Neural crest cell (in vitro differentiated cells): ENCODE data around the gene IST1. TPM values are rescaled to one million over a fixed set of nuclear protein-coding genes. Genes with fewer than 3 reads are reported as not detected.

Experiments used
- DNase-seq: peaks from one replicate; pipeline ENCODE4 v3.0.0; 2021; ENCODE audit warnings: low read depth, mixed read lengths, low spot score
- H3K27ac Mint-ChIP-seq: one replicate; pipeline ENCODE4 v1.8.0; 2021; ENCODE audit warnings: mild to moderate bottlenecking, mixed read lengths; ENCODE audit not compliant: unreplicated experiment
- H3K27me3 Mint-ChIP-seq: 2 replicates; pipeline ENCODE4 v1.8.0; 2021; ENCODE audit warnings: low read depth, mild to moderate bottlenecking, mixed read lengths
- H3K36me3 Mint-ChIP-seq: 2 replicates; pipeline ENCODE4 v1.8.0; 2021; ENCODE audit warnings: low read depth, mild to moderate bottlenecking, mixed read lengths
- H3K4me1 Mint-ChIP-seq: 2 replicates; pipeline ENCODE4 v1.8.0; 2021; ENCODE audit warnings: mixed read lengths
- H3K4me3 Mint-ChIP-seq: one replicate; pipeline ENCODE4 v1.8.0; 2021; ENCODE audit warnings: mild to moderate bottlenecking, mixed read lengths
- H3K9me3 Mint-ChIP-seq: 2 replicates; pipeline ENCODE4 v1.8.0; 2021; ENCODE audit warnings: mixed read lengths
- CTCF ChIP-seq: fragments of 200-600 bp; sonication (generic); conservative IDR thresholded peaks from 2 replicates; pipeline ENCODE4 v1.5.0; 2021; ENCODE audit warnings: antibody characterized with exemption, mild to moderate bottlenecking
- total RNA-seq: library from RNA; stranded (reverse); gene quantifications from 2 replicates; pipeline ENCODE4 v1.2.1, GENCODE V29; 2021

Gene IST1
- total RNA-seq, 1 donor from 2014 or later, result 242 TPM

DNA sequence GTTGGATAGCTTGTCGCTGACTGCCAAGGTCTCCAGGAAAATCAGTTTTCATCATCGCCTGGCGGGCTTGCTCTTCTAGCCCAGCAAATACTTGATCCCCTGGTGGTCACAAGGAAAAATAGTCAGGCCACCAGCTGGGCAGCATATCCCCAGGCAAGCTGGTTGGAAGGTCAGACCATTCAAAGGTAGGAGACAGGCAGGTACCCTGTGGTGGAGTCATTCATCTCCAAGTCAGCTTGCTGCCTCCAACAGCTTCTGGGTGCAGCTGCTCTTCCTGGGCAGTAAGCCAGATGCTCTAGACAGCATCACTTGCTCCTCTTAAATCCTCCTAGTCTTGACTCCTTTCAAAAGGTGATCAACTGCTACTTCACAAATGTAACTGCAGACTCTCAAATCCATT lies 27.4 kb upstream of the IST1 start:
- Mint-ChIP-seq H3K36me3 (peaks cover 11% of the 10 kb centered on the region), H3K4me1 (no peaks in the 10 kb centered on the region)
- TF ChIP-seq CTCF, result no peak

DNA sequence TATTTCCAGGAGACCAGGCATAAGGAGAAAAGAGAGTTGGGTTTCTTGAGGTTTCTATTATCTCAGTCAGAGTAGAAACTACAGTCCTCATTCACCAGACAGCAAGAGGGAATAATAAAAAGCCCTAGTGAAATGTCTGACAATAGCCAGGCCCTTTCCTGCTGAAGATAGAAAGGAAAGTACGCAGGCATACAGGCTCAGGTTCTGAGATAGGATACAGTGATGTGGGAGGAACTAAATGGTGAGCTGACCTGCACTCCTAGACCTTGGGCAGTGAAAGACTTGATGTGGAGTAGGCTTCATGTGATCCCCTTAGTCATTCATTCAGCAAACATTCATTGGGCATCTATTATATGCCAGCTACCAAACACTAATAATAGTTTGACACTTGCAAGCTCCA lies 26.2 kb upstream of the IST1 start:
- no peaks in the 10 kb centered on the region for H3K4me1 Mint-ChIP-seq
- no peaks in the 10 kb centered on the region for H3K9me3 Mint-ChIP-seq
- peaks cover 11% of the 10 kb centered on the region for H3K36me3 Mint-ChIP-seq
- TF ChIP-seq CTCF, result no peak
- no peak for DNase-seq
- no peak overlapping the region for H3K4me3 Mint-ChIP-seq
- no peak overlapping the region for H3K27ac Mint-ChIP-seq
- H3K27me3 Mint-ChIP-seq, result no peaks in the 10 kb centered on the region

More for the DNA sequence above, 27.4 kb upstream of the IST1 start:
- no peak overlapping the region for H3K4me3 Mint-ChIP-seq
- H3K27me3 Mint-ChIP-seq, result no peaks in the 10 kb centered on the region
- DNase-seq, result no peak
- no peaks in the 10 kb centered on the region for H3K9me3 Mint-ChIP-seq
- no peak overlapping the region for H3K27ac Mint-ChIP-seq

DNA sequence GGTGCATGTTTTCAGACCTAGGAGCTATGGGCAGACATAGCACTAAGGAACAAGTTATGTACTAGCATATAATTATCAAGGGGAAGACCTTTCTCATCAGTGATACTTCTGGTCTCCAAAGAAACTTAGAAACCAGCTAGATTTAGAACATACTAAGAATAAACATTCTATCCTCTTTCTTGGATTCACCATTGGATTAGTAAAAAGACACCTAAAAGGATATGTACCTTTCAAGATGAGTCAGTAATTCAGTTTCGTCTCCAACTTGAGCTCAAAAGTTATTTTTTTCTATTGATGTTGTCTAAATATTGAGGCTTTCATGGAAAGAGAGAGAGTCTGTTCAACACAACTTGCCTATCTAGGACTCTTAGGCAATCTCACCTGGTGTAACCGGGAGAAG lies 24.5 kb upstream of the IST1 start:
- H3K9me3 Mint-ChIP-seq, result no peaks in the 10 kb centered on the region
- no peaks in the 10 kb centered on the region for H3K27me3 Mint-ChIP-seq
- no peaks in the 10 kb centered on the region for H3K4me1 Mint-ChIP-seq
- no peak for DNase-seq
- H3K36me3 Mint-ChIP-seq, result peaks cover 5% of the 10 kb centered on the region
- no peak overlapping the region for H3K4me3 Mint-ChIP-seq
- TF ChIP-seq CTCF, result no peak
- H3K27ac Mint-ChIP-seq, result no peak overlapping the region

DNA sequence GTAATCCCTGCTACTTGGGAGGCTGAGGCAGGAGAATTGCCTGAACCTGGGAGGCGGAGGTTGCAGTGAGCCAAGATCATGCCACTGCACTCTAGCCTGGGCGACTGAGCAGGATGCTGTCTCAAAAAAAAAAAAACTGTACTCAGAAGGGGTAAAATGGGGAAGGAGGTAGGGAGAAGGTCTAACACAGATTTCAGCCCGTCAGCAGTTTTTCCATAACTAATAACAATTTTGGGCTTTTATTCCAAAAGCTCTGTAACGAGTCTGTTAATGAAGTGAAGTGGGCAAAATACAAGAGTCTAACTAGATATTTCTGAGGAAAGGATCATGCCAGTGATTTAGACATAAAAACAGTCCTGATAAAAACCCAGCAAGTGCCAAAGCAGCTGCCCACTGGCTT lies 22.1 kb upstream of the IST1 start:
- Mint-ChIP-seq H3K4me3 (no peak overlapping the region), H3K36me3 (peaks cover 7% of the 10 kb centered on the region), H3K4me1 (no peaks in the 10 kb centered on the region), H3K9me3 (no peaks in the 10 kb centered on the region), H3K27me3 (no peaks in the 10 kb centered on the region), H3K27ac (no peak overlapping the region)
- TF ChIP-seq CTCF, result no peak
- no peak for DNase-seq

- no peak for DNase-seq
- Mint-ChIP-seq H3K4me1 (peaks cover 17% of the 10 kb centered on the region), H3K27ac (no peak overlapping the region), H3K27me3 (no peaks in the 10 kb centered on the region), H3K4me3 (no peak overlapping the region), H3K36me3 (peaks cover 4% of the 10 kb centered on the region), H3K9me3 (no peaks in the 10 kb centered on the region)
- TF ChIP-seq CTCF, result no peak
These were observed 16.4 kb upstream of the IST1 start for GRCh38 chr16:71878911-71879310.

- Mint-ChIP-seq H3K4me1 (peaks cover 23% of the 10 kb centered on the region), H3K36me3 (peaks cover 4% of the 10 kb centered on the region), H3K27ac (peak overlapping the region; percentile 30), H3K27me3 (no peaks in the 10 kb centered on the region), H3K4me3 (no peak overlapping the region), H3K9me3 (no peaks in the 10 kb centered on the region)
- no peak for TF ChIP-seq CTCF
- no peak for DNase-seq
These were observed 15.2 kb upstream of the IST1 start for GRCh38 chr16:71880176-71880575.
